ENCODE measurements around the gene IRAK3. TPM values are rescaled to one million over a fixed set of nuclear protein-coding genes. Genes with fewer than 3 reads are reported as not detected.
A peak's percentile ranks its signal among the peaks of the same experiment; 100 is the strongest.
"Not testable (repeated sequence)": the region's sequence is repeated elsewhere in the genome, so short reads cannot be mapped to it uniquely, and the experiment has no call there.

Gene IRAK3
- total RNA-seq, 3 donors from 2014 or later, result 2.7 to 11.1 (median 7.0) TPM

DNA sequence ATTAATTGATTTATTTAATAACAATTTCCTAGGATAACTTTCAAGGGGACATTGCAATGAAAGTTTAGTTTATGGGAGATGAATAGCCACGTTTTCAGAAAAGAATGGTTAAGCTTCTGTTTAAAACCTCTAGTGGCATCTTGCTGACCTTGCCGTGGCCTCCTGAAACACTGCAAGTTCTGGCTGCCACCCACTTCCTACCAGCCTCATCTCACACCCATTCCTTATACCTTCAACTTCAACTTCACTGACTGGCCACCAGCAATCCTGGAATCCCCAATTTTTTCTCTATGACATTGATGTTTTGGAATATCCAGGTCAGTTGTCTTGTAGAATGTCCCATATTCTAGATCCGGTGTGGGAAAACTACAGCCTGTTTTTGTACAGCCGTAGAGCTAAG lies 108.1 kb downstream of the IRAK3 start:
- DNase-seq (no peak), ATAC-seq (no peak)
- Histone ChIP-seq H3K4me1 (ENCODE audit: low read depth) (peaks cover 5% of the 10 kb centered on the region), H3K4me3 (no peak overlapping the region), H3K36me3 (ENCODE audit: low read depth) (peaks cover 1% of the 10 kb centered on the region), H3K9me3 (no peaks in the 10 kb centered on the region)
- intact Hi-C loops (cut with DNase I, micrococcal nuclease), result no loop called here
- TF ChIP-seq, protein P1, sequence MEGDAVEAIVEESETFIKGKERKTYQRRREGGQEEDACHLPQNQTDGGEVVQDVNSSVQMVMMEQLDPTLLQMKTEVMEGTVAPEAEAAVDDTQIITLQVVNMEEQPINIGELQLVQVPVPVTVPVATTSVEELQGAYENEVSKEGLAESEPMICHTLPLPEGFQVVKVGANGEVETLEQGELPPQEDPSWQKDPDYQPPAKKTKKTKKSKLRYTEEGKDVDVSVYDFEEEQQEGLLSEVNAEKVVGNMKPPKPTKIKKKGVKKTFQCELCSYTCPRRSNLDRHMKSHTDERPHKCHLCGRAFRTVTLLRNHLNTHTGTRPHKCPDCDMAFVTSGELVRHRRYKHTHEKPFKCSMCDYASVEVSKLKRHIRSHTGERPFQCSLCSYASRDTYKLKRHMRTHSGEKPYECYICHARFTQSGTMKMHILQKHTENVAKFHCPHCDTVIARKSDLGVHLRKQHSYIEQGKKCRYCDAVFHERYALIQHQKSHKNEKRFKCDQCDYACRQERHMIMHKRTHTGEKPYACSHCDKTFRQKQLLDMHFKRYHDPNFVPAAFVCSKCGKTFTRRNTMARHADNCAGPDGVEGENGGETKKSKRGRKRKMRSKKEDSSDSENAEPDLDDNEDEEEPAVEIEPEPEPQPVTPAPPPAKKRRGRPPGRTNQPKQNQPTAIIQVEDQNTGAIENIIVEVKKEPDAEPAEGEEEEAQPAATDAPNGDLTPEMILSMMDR (IDR thresholded peaks at IDR 0.05), result no peak

DNA sequence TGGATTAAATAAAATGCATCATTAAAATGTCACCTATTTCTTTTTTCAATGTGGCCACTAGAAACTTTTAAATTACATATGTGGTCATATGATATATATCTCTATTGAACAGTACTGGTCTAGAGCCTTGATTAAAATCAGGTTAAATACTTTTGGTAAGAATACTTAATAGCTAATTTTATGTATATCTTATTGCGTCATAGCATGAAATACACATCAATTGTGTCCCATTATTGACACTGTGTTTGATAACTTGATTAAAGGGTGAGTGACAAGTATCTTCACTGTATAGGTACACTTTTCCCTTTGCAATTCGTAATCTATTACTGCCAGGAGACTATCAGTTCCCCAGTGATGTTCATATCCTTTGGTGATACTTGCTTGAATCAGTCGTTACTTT lies 108.9 kb downstream of the IRAK3 start:
- ATAC-seq, result no peak
- Histone ChIP-seq H3K4me1 (ENCODE audit: low read depth) (peaks cover 5% of the 10 kb centered on the region), H3K4me3 (no peak overlapping the region), H3K9me3 (no peaks in the 10 kb centered on the region), H3K36me3 (ENCODE audit: low read depth) (peaks cover 4% of the 10 kb centered on the region)
- TF ChIP-seq, protein P1 (IDR thresholded peaks at IDR 0.05), result no peak
- intact Hi-C loops (cut with DNase I, micrococcal nuclease), result no loop called here
- no peak for DNase-seq

DNA sequence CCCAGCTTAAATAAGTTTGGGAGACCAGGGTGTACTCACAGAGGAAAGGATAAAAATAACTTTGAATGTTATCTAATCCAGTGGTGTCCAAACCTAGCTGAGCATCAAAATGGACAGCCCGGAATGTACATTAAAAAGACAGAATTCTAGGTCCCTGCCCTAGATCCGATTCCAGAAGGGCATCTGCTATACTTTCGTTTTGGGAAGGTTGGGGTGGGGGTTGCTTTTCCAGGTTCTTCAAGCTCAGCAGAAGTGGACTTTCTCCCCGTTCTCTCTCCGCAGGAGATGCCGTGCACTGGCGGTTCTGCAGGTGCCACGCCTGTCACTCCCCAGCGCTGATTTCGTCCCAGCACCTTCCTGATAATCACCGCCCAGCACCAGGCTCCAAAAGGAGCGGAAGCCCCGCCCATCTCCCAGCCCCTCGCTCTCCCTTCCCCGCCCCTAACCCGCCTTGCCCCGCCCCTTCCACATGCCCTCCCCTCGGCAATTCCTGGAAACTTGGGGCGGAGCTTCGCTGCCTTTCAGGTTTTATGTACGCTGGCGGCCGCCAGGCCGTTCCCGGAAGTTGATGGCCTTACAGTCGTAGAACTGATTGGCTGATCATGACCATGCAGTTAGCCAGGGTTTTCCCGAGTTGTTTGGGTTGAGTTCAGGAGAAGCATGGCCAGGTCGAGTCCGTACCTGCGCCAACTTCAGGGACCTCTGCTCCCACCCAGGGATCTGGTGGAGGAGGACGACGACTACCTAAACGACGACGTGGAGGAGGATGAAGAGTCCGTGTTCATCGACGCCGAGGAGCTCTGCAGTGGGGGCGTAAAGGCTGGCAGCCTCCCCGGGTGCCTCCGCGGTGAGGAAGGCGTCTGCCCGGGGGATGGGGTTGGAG lies 113.2 kb downstream of the IRAK3 start, which contains the start of gene HELB:
Gene HELB (plus strand): TSS at position 550 of the 883 bp plus-strand sequence. CDS start 111 bp downstream, at position 661.
- ATAC-seq, result peak; percentile 98
- H3K4me3 ChIP-seq, result peak within 1 kb of the TSS; percentile 30
- intact Hi-C loops (cut with DNase I, micrococcal nuclease), result no loop called here
- DNase-seq, result peak; percentile 99 to 100 (median 99)
- H3K9me3 ChIP-seq, result no peaks in the 10 kb centered on the region
- TF ChIP-seq, protein P1 (IDR thresholded peaks at IDR 0.05), result no peak
- H3K4me1 ChIP-seq (ENCODE audit: low read depth), result peaks cover 5% of the 10 kb centered on the region
- H3K36me3 ChIP-seq (ENCODE audit: low read depth), result peaks cover 4% of the 10 kb centered on the region

DNA sequence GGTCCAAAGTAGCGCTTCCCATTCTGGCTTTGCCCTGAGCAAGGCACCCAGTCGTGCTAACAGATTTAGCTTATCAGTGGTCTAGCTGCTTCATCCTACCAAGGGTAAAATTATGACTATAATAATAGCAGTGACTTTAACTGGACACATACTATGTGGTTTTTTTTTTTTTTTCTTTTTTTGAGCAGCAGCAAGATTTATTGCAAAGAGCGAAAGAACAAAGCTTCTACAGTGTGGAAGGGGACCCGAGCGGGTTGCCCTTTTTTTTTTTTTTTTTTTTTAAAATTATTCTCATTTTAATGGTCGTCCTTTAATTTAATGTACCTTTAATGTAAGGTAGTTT lies 113.8 kb downstream of the IRAK3 start:
- Histone ChIP-seq H3K9me3 (no peaks in the 10 kb centered on the region), H3K4me1 (ENCODE audit: low read depth) (peaks cover 5% of the 10 kb centered on the region), H3K36me3 (ENCODE audit: low read depth) (peaks cover 4% of the 10 kb centered on the region), H3K4me3 (peak overlapping the region; percentile 30)
- ATAC-seq (no peak), DNase-seq (no peak)
- intact Hi-C loops (cut with DNase I, micrococcal nuclease), result no loop called here
- TF ChIP-seq, protein P1 (IDR thresholded peaks at IDR 0.05), result no peak

DNA sequence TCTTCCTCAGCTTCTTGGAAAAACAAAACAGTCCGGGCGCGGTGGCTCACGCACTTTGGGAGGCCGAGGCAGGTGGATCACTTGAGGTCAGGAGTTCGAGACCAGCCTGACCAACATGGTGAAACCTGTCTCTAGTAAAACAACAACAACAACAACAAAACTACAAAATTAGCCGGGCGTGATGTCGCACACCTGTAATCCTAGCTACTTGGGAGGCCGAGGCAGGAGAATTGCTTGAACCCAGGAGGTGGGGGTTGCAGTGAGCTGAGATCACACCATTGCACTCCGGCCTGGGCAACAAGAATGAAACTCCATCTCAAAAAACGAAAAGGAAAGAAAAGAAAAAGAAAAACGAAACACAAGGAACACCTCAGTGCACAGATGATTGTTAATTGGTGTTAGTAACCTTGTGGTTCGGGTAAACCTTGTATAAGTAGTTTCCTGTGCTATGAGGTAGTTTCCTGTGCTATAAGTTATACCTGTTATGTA lies 114.3 kb downstream of the IRAK3 start:
- DNase-seq, result peak; percentile 23 to 55 (median 46)
- intact Hi-C loops (cut with DNase I, micrococcal nuclease), result not testable (repeated sequence)
- peak; percentile 37 for ATAC-seq

More for the DNA sequence above, 114.3 kb downstream of the IRAK3 start:
- H3K36me3 ChIP-seq (ENCODE audit: low read depth); H3K4me1 ChIP-seq (ENCODE audit: low read depth); H3K4me3 ChIP-seq; H3K9me3 ChIP-seq: not testable (repeated sequence)

Other genes with a start within 250 kb of the IRAK3 start
- 10 to 100 TPM; 18.0 to 24.0 (median 20.8) TPM for gene LLPH, start 58.5 kb upstream of the IRAK3 start, total RNA-seq
- gene TMBIM4, start 19.2 kb upstream of the IRAK3 start, total RNA-seq, result 100 to 1,000 TPM; 117 to 178 (median 157) TPM
- gene HELB, start 113.3 kb downstream of the IRAK3 start, total RNA-seq, result 1 to 10 TPM; 3.8 to 6.0 (median 5.4) TPM

Data from mucosa of descending colon (tissue), 3 donors.